Loucy (cell line): Measurements from ENCODE around the gene CCT6A.

Source experiments
- EZH2phosphoT487 ChIP-seq: fragments of 200-600 bp; IDR thresholded peaks from 2 replicates; pipeline ENCODE4 v1.6.1; 2018; ENCODE audit warnings: antibody characterized with exemption, mild to moderate bottlenecking, moderate library complexity, borderline replicate concordance
- TF ChIP-seq, protein P1 (sequence below): fragments of 200-600 bp; sonication (generic); conservative IDR thresholded peaks from 2 replicates; pipeline ENCODE4 v1.5.1; 2014; ENCODE audit warnings: mild to moderate bottlenecking, antibody characterized with exemption, low read length

GRCh38 chr7:56053993-56054392 lies 2.4 kb downstream of the CCT6A start:
- TF ChIP-seq, protein P1, sequence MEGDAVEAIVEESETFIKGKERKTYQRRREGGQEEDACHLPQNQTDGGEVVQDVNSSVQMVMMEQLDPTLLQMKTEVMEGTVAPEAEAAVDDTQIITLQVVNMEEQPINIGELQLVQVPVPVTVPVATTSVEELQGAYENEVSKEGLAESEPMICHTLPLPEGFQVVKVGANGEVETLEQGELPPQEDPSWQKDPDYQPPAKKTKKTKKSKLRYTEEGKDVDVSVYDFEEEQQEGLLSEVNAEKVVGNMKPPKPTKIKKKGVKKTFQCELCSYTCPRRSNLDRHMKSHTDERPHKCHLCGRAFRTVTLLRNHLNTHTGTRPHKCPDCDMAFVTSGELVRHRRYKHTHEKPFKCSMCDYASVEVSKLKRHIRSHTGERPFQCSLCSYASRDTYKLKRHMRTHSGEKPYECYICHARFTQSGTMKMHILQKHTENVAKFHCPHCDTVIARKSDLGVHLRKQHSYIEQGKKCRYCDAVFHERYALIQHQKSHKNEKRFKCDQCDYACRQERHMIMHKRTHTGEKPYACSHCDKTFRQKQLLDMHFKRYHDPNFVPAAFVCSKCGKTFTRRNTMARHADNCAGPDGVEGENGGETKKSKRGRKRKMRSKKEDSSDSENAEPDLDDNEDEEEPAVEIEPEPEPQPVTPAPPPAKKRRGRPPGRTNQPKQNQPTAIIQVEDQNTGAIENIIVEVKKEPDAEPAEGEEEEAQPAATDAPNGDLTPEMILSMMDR = no peak
- no peak for TF ChIP-seq EZH2phosphoT487
